HL-60 (cell line): Measurements from ENCODE around the gene CDH2.

Experiments used
- CTCF ChIP-seq: IDR thresholded peaks from one replicate; pipeline ENCODE4 v1.5.1; 2011; ENCODE audit warnings: low read length, control low read depth, inconsistent platforms; ENCODE audit not compliant: insufficient read depth
- POLR2AphosphoS5 ChIP-seq: IDR thresholded peaks from 2 replicates; pipeline ENCODE4 v1.6.1; 2012; ENCODE audit warnings: low read depth
- TF ChIP-seq, protein P1 (sequence below): IDR thresholded peaks from 2 replicates; pipeline ENCODE4 v1.6.1; 2012; ENCODE audit warnings: low read depth; ENCODE audit not compliant: insufficient replicate concordance

DNA sequence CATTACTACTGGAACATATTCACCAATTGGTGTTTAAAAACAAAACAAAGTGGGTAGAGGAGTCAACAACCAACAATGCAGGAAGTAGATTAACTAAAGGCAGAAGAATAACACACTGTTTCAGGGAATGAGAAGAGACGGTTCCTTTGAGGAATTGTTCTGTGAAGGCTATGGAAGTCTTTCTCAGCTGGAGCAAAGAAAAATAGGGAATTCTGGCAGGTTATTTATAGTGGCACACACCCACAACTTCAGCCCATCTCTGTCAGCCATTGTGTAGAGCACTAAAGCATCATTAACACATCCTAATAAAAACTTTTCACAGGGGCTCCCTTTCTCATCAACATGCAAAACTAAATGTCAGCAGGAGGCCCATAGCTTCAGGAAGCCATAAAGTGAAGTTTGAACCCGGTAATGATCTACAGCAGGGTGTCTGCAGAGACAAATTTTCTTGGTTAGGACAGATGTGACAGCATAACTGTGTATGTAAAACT, 113.6 kb downstream of the CDH2 start:
- no peak for TF ChIP-seq CTCF
- TF ChIP-seq, protein P1, sequence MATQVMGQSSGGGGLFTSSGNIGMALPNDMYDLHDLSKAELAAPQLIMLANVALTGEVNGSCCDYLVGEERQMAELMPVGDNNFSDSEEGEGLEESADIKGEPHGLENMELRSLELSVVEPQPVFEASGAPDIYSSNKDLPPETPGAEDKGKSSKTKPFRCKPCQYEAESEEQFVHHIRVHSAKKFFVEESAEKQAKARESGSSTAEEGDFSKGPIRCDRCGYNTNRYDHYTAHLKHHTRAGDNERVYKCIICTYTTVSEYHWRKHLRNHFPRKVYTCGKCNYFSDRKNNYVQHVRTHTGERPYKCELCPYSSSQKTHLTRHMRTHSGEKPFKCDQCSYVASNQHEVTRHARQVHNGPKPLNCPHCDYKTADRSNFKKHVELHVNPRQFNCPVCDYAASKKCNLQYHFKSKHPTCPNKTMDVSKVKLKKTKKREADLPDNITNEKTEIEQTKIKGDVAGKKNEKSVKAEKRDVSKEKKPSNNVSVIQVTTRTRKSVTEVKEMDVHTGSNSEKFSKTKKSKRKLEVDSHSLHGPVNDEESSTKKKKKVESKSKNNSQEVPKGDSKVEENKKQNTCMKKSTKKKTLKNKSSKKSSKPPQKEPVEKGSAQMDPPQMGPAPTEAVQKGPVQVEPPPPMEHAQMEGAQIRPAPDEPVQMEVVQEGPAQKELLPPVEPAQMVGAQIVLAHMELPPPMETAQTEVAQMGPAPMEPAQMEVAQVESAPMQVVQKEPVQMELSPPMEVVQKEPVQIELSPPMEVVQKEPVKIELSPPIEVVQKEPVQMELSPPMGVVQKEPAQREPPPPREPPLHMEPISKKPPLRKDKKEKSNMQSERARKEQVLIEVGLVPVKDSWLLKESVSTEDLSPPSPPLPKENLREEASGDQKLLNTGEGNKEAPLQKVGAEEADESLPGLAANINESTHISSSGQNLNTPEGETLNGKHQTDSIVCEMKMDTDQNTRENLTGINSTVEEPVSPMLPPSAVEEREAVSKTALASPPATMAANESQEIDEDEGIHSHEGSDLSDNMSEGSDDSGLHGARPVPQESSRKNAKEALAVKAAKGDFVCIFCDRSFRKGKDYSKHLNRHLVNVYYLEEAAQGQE = no peak
- TF ChIP-seq POLR2AphosphoS5 = no peak
